ENCODE measurements around the gene COX20. TPM values are rescaled to one million over a fixed set of nuclear protein-coding genes. Genes with fewer than 3 reads are reported as not detected.

Gene COX20
- total RNA-seq, 2 experiments from 2014 or later, result 33.1 to 34.7 TPM

DNA sequence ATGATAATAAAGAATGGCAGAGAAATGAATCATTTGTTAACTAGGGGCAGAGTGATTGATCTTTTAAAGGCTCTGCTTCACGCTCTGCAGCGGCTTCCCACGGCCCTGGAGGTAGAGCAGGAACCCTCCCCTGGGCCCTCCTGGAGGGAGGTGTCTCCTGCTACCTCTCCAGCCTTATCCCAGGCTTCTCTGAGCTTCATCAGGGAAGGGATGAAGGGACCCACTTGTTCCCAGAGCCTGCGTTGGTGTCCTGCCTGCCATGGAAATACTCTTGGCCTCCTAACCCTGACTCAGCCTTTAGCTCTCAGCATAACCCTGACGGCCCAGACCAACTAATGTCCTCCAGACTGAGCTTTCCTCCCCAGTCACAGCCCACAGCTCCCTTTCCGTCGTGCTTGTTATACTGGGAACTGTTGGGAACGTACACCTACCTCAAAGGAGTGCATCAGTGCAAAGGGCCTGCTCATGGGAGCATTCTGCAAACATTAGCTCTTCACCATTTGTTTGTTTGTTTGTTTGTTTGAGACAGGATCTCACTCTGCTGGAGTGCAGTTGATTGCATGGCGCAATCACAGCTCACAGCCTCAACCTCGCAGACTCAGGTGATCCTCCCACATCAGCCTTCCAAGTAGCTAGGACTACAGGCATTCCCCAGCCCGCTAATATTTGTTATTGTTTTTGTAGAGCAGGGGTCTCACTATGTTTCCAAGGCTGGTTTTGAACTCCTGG, 46.3 kb downstream of the COX20 start:
- no peak overlapping the region for H3K27ac Mint-ChIP-seq
- TF ChIP-seq, protein P1, sequence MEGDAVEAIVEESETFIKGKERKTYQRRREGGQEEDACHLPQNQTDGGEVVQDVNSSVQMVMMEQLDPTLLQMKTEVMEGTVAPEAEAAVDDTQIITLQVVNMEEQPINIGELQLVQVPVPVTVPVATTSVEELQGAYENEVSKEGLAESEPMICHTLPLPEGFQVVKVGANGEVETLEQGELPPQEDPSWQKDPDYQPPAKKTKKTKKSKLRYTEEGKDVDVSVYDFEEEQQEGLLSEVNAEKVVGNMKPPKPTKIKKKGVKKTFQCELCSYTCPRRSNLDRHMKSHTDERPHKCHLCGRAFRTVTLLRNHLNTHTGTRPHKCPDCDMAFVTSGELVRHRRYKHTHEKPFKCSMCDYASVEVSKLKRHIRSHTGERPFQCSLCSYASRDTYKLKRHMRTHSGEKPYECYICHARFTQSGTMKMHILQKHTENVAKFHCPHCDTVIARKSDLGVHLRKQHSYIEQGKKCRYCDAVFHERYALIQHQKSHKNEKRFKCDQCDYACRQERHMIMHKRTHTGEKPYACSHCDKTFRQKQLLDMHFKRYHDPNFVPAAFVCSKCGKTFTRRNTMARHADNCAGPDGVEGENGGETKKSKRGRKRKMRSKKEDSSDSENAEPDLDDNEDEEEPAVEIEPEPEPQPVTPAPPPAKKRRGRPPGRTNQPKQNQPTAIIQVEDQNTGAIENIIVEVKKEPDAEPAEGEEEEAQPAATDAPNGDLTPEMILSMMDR (IDR thresholded peaks at IDR 0.05), result no peak
- H3K4me3 Mint-ChIP-seq, result no peak overlapping the region
- DNase-seq (no peak), ATAC-seq (no peak)
- CTCF ChIA-PET, result no interaction called here
- POLR2A ChIA-PET, result interaction anchor here (1.2 kb wide), 1 partner anchor 18 kb away, joined by 4 read pairs; no protein-coding TSS in a partner anchor
- H3K27me3 Mint-ChIP-seq, result no peaks in the 10 kb centered on the region
- no peaks in the 10 kb centered on the region for H3K36me3 Mint-ChIP-seq (ENCODE audit: low read depth)
- no peaks in the 10 kb centered on the region for H3K4me1 Mint-ChIP-seq (ENCODE audit: low read depth)
- intact Hi-C loops (cut with micrococcal nuclease), result no loop called here
- H3K9me3 Mint-ChIP-seq, result no peaks in the 10 kb centered on the region

DNA sequence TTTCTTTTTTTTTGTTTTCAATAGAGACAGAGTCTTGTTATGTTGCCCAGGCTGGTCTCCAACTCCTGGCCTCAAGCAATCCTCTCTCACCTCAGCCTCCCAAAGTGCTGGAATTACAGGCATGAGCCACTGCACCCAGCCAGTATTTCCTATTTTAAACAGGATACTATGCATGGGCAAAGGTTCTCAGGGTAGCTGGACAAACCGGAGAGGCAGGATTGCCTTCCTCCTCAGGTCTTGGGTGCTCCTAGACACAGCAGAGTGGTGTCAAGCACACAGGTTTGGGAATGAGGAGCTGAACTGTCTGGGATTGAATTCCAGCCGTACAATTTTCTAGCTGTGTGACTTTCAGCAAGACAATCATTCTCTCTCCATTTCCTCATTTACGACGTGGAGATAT, 51.8 kb downstream of the COX20 start:
- no peak for DNase-seq
- ATAC-seq, result no peak
- Mint-ChIP-seq H3K4me1 (ENCODE audit: low read depth) (no peaks in the 10 kb centered on the region), H3K36me3 (ENCODE audit: low read depth) (no peaks in the 10 kb centered on the region), H3K4me3 (no peak overlapping the region), H3K27me3 (no peaks in the 10 kb centered on the region), H3K9me3 (no peaks in the 10 kb centered on the region), H3K27ac (no peak overlapping the region)
- ChIA-PET POLR2A (no interaction called here), CTCF (interaction anchor here (0.9 to 1.2 kb wide), 2 partner anchors 155 to 156 kb away, joined by 3 read pairs; no protein-coding TSS in a partner anchor)
- TF ChIP-seq, protein P1 (IDR thresholded peaks at IDR 0.05), result no peak
- intact Hi-C loops (cut with micrococcal nuclease), result no loop called here

DNA sequence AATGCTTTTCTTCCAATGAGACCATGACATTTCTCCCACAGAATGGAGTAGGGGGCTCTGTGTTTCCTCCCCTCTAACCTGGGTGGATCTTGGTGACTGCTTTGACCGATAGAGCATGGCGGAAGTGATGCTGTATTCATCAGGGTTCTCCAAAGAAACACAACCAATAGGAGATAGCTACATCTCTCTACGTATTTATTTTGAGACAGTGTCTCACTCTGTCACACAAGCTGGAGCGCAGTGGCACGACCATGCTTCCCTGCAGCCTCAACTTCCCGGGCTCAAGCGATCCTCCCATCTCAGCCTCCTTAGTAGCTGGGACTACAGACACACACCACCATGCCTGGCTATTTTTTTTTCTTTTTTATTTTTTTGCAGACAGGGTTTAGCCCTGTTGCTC, 58.4 kb downstream of the COX20 start:
- POLR2A ChIA-PET, result no interaction called here
- CTCF ChIA-PET, result interaction anchor here (0.8 kb wide), 1 partner anchor 31 kb away, joined by 3 read pairs; no protein-coding TSS in a partner anchor
- Mint-ChIP-seq H3K36me3 (ENCODE audit: low read depth) (no peaks in the 10 kb centered on the region), H3K27me3 (no peaks in the 10 kb centered on the region), H3K9me3 (no peaks in the 10 kb centered on the region), H3K27ac (no peak overlapping the region), H3K4me1 (ENCODE audit: low read depth) (no peaks in the 10 kb centered on the region), H3K4me3 (no peak overlapping the region)
- DNase-seq (no peak), ATAC-seq (no peak)
- TF ChIP-seq, protein P1 (IDR thresholded peaks at IDR 0.05), result no peak
- intact Hi-C loops (cut with micrococcal nuclease), result no loop called here

Other genes with a start within 250 kb of the COX20 start
- gene DESI2, start 182.5 kb upstream of the COX20 start, total RNA-seq, result 10 to 100 TPM; 30.4 to 31.1 TPM
- gene HNRNPU, start 28.9 kb downstream of the COX20 start, total RNA-seq, result 100 to 1,000 TPM; 469 to 474 TPM

Measured in activated CD8-positive, alpha-beta T cell treated with anti-CD3 and anti-CD28 coated beads for 36 hours (primary cell).